Ishikawa (cell line): ENCODE results near the gene STAT6.

ENCODE experiments used
- CEBPB ChIP-seq: IDR thresholded peaks from 2 replicates; pipeline ENCODE4 v1.6.1; 2012
- CREB1 ChIP-seq: IDR thresholded peaks from 2 replicates; pipeline ENCODE4 v1.6.1; 2012; ENCODE audit warnings: low read depth
- EGR1 ChIP-seq: IDR thresholded peaks from 2 replicates; pipeline ENCODE4 v1.6.1; 2012
- EP300 ChIP-seq: IDR thresholded peaks from 2 replicates; pipeline ENCODE4 v1.6.1; 2012; ENCODE audit warnings: borderline replicate concordance
- FOXM1 ChIP-seq: IDR thresholded peaks from 2 replicates; pipeline ENCODE4 v1.6.1; 2012; ENCODE audit warnings: low read depth, borderline replicate concordance
- NFIC ChIP-seq: IDR thresholded peaks from 2 replicates; pipeline ENCODE4 v1.6.1; 2012
- RAD21 ChIP-seq: IDR thresholded peaks from 2 replicates; pipeline ENCODE4 v1.6.1; 2012; ENCODE audit warnings: low read depth
- TAF1 ChIP-seq: IDR thresholded peaks from 2 replicates; pipeline ENCODE4 v1.6.1; 2012; ENCODE audit warnings: low read depth, mild to moderate bottlenecking
- TCF12 ChIP-seq: IDR thresholded peaks from 2 replicates; pipeline ENCODE4 v1.6.1; 2012; ENCODE audit warnings: low read depth
- TEAD4 ChIP-seq: IDR thresholded peaks from 2 replicates; pipeline ENCODE4 v1.6.1; 2012
- USF1 ChIP-seq: IDR thresholded peaks from 2 replicates; pipeline ENCODE4 v1.6.1; 2012
- YY1 ChIP-seq: IDR thresholded peaks from 2 replicates; pipeline ENCODE4 v1.6.1; 2012; ENCODE audit warnings: low read depth
- ZBTB7A ChIP-seq: IDR thresholded peaks from 2 replicates; pipeline ENCODE4 v1.6.1; 2012; ENCODE audit warnings: low read depth
- TF ChIP-seq, protein P1 (sequence below): IDR thresholded peaks from 2 replicates; pipeline ENCODE4 v1.6.1; 2012; ENCODE audit warnings: low read depth, mild to moderate bottlenecking
- TF ChIP-seq, protein P2 (sequence below): IDR thresholded peaks from 2 replicates; pipeline ENCODE4 v1.6.1; 2012

The STAT6 gene

GRCh38 chr12:57135527-57136326 is 24.6 kb upstream of the STAT6 start:
- TF ChIP-seq CEBPB (no peak), YY1 (no peak), FOXM1 (no peak), EGR1 (no peak), ZBTB7A (no peak), TCF12 (no peak), TEAD4 (no peak), RAD21 (no peak), TAF1 (no peak), NFIC (no peak), USF1 (no peak)
- TF ChIP-seq, protein P1, sequence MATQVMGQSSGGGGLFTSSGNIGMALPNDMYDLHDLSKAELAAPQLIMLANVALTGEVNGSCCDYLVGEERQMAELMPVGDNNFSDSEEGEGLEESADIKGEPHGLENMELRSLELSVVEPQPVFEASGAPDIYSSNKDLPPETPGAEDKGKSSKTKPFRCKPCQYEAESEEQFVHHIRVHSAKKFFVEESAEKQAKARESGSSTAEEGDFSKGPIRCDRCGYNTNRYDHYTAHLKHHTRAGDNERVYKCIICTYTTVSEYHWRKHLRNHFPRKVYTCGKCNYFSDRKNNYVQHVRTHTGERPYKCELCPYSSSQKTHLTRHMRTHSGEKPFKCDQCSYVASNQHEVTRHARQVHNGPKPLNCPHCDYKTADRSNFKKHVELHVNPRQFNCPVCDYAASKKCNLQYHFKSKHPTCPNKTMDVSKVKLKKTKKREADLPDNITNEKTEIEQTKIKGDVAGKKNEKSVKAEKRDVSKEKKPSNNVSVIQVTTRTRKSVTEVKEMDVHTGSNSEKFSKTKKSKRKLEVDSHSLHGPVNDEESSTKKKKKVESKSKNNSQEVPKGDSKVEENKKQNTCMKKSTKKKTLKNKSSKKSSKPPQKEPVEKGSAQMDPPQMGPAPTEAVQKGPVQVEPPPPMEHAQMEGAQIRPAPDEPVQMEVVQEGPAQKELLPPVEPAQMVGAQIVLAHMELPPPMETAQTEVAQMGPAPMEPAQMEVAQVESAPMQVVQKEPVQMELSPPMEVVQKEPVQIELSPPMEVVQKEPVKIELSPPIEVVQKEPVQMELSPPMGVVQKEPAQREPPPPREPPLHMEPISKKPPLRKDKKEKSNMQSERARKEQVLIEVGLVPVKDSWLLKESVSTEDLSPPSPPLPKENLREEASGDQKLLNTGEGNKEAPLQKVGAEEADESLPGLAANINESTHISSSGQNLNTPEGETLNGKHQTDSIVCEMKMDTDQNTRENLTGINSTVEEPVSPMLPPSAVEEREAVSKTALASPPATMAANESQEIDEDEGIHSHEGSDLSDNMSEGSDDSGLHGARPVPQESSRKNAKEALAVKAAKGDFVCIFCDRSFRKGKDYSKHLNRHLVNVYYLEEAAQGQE = no peak
- TF ChIP-seq, protein P2, sequence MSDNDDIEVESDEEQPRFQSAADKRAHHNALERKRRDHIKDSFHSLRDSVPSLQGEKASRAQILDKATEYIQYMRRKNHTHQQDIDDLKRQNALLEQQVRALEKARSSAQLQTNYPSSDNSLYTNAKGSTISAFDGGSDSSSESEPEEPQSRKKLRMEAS = no peak

DNA sequence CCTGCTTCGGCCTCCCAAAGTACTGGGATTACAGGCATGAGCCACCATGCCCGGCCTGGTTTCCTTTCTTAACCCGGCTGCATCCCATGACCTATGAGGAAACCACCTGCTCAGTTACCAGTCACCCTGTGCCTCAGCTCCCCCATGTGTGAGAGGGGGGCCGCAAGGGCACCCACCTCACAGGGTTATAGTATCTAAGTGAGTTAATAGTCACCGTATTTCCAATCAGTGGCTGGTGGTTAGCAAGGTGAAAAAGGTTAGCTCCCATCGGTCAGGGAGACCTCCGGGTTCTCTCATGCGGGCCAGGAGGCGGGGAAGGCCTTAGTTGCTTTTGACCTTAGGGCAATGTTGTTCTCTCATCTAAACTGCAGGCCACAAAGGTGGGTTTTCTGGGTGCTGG is 23.8 kb upstream of the STAT6 start:
- TF ChIP-seq EP300 (no peak), CREB1 (no peak), FOXM1 (no peak), USF1 (no peak), TCF12 (no peak), TAF1 (no peak), ZBTB7A (no peak), NFIC (no peak), TEAD4 (no peak), EGR1 (no peak), RAD21 (no peak), CEBPB (no peak), YY1 (no peak)
- TF ChIP-seq, protein P2 = no peak
- TF ChIP-seq, protein P1 = no peak

GRCh38 chr12:57133916-57134315 is 22.8 kb upstream of the STAT6 start:
- TF ChIP-seq TCF12 (no peak), NFIC (no peak), TAF1 (no peak), FOXM1 (no peak)

GRCh38 chr12:57133013-57133569 is 21.9 kb upstream of the STAT6 start:
- TF ChIP-seq TEAD4 (peak; percentile 64), FOXM1 (no peak)

GRCh38 chr12:57131896-57132744 is 21.0 kb upstream of the STAT6 start:
- TF ChIP-seq, protein P2 = no peak
- TF ChIP-seq ZBTB7A = no peak
- no peak for TF ChIP-seq CEBPB
- no peak for TF ChIP-seq EGR1
- TF ChIP-seq TCF12 = no peak
- no peak for TF ChIP-seq RAD21
- TF ChIP-seq, protein P1 = no peak
- TF ChIP-seq USF1 = no peak
